Measurements from ENCODE around the gene EML4.
"Not testable (repeated sequence)": the region's sequence is repeated elsewhere in the genome, so short reads cannot be mapped to it uniquely, and the experiment has no call there.

The EML4 gene

GRCh38 chr2:42266236-42266635 is 97.1 kb downstream of the EML4 start:
- TF ChIP-seq, protein P1, sequence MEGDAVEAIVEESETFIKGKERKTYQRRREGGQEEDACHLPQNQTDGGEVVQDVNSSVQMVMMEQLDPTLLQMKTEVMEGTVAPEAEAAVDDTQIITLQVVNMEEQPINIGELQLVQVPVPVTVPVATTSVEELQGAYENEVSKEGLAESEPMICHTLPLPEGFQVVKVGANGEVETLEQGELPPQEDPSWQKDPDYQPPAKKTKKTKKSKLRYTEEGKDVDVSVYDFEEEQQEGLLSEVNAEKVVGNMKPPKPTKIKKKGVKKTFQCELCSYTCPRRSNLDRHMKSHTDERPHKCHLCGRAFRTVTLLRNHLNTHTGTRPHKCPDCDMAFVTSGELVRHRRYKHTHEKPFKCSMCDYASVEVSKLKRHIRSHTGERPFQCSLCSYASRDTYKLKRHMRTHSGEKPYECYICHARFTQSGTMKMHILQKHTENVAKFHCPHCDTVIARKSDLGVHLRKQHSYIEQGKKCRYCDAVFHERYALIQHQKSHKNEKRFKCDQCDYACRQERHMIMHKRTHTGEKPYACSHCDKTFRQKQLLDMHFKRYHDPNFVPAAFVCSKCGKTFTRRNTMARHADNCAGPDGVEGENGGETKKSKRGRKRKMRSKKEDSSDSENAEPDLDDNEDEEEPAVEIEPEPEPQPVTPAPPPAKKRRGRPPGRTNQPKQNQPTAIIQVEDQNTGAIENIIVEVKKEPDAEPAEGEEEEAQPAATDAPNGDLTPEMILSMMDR (IDR thresholded peaks at IDR 0.05) = no peak
- no peak overlapping the region for H3K27ac ChIP-seq
- peaks cover 79% of the 10 kb centered on the region for H3K36me3 ChIP-seq
- H3K4me3 ChIP-seq (ENCODE audit: low read depth in 1 of 2, low read length in 1 of 2) = no peak overlapping the region
- H3K27me3 ChIP-seq = no peaks in the 10 kb centered on the region
- no peaks in the 10 kb centered on the region for H3K4me1 ChIP-seq (ENCODE audit: control insufficient read depth in 1 of 2, insufficient read depth in 1 of 2, low read depth in 1 of 2, low read length in 1 of 2)
- H3K9me3 ChIP-seq = no peaks in the 10 kb centered on the region

DNA sequence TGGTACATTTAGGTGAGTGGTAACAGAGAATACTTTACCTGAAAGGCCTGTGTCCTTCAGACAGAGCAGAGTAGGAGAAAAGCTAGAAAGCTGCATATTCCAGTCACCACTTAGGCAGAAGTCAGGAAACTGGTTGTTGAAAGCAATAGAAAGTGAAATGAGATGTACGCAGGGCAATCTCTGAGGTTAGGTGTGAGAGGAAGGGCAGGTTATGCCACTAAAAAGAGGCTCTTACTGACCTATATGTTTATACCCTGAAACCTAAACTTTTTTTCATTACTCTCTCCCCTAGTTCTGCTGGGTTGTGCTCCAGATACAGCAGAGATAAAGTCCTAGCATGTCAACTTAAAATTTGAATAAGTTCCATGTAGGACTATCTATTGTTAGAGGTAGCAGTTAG is 98.4 kb downstream of the EML4 start:
- TF ChIP-seq, protein P1 (IDR thresholded peaks at IDR 0.05) = no peak
- H3K36me3 ChIP-seq = peaks cover 70% of the 10 kb centered on the region
- no peak overlapping the region for H3K27ac ChIP-seq
- H3K4me1 ChIP-seq (ENCODE audit: control insufficient read depth in 1 of 2, insufficient read depth in 1 of 2, low read depth in 1 of 2, low read length in 1 of 2) = no peaks in the 10 kb centered on the region
- H3K27me3 ChIP-seq = no peaks in the 10 kb centered on the region
- H3K9me3 ChIP-seq = no peaks in the 10 kb centered on the region
- H3K4me3 ChIP-seq (ENCODE audit: low read depth in 1 of 2, low read length in 1 of 2) = no peak overlapping the region

- H3K36me3 ChIP-seq = peaks cover 67% of the 10 kb centered on the region
- H3K4me3 ChIP-seq (ENCODE audit: low read depth in 1 of 2, low read length in 1 of 2) = no peak overlapping the region
- no peaks in the 10 kb centered on the region for H3K27me3 ChIP-seq
- H3K27ac ChIP-seq = no peak overlapping the region
- no peaks in the 10 kb centered on the region for H3K9me3 ChIP-seq
- TF ChIP-seq, protein P1 (IDR thresholded peaks at IDR 0.05) = no peak
- no peaks in the 10 kb centered on the region for H3K4me1 ChIP-seq (ENCODE audit: control insufficient read depth in 1 of 2, insufficient read depth in 1 of 2, low read depth in 1 of 2, low read length in 1 of 2)
Measured at GRCh38 chr2:42268528-42269151, 99.5 kb downstream of the EML4 start.

GRCh38 chr2:42270757-42271156 is 101.6 kb downstream of the EML4 start:
- no peaks in the 10 kb centered on the region for H3K9me3 ChIP-seq

GRCh38 chr2:42271246-42271645 is 102.1 kb downstream of the EML4 start:
- H3K9me3 ChIP-seq; H3K27me3 ChIP-seq; H3K27ac ChIP-seq; H3K4me3 ChIP-seq (ENCODE audit: low read depth in 1 of 2, low read length in 1 of 2); H3K4me1 ChIP-seq (ENCODE audit: control insufficient read depth in 1 of 2, insufficient read depth in 1 of 2, low read depth in 1 of 2, low read length in 1 of 2): not testable (repeated sequence)
- peaks cover 47% of the 10 kb centered on the region for H3K36me3 ChIP-seq

More at GRCh38 chr2:42270757-42271156, 101.6 kb downstream of the EML4 start:
- Histone ChIP-seq H3K4me3 (ENCODE audit: low read depth in 1 of 2, low read length in 1 of 2) (no peak overlapping the region), H3K27me3 (no peaks in the 10 kb centered on the region), H3K36me3 (peaks cover 50% of the 10 kb centered on the region), H3K27ac (no peak overlapping the region), H3K4me1 (ENCODE audit: control insufficient read depth in 1 of 2, insufficient read depth in 1 of 2, low read depth in 1 of 2, low read length in 1 of 2) (no peaks in the 10 kb centered on the region)
- TF ChIP-seq, protein P1 (IDR thresholded peaks at IDR 0.05) = no peak

- H3K4me1 ChIP-seq (ENCODE audit: control insufficient read depth in 1 of 2, insufficient read depth in 1 of 2, low read depth in 1 of 2, low read length in 1 of 2) = no peaks in the 10 kb centered on the region
- H3K36me3 ChIP-seq = peaks cover 32% of the 10 kb centered on the region
- TF ChIP-seq, protein P1 (IDR thresholded peaks at IDR 0.05) = no peak
- H3K27me3 ChIP-seq = no peaks in the 10 kb centered on the region
- no peak overlapping the region for H3K27ac ChIP-seq
- no peak overlapping the region for H3K4me3 ChIP-seq (ENCODE audit: low read depth in 1 of 2, low read length in 1 of 2)
- H3K9me3 ChIP-seq = no peaks in the 10 kb centered on the region
Measured at GRCh38 chr2:42274863-42275262, 105.7 kb downstream of the EML4 start.

Data from neutrophil (primary cell).